HepG2 (cell line): ENCODE results near the gene SCAF11. TPM values are rescaled to one million over a fixed set of nuclear protein-coding genes. Genes with fewer than 3 reads are reported as not detected.

Experiments used
- ATAC-seq: fragments of 200-7000 bp; cut with Tn5 transposase; 3 replicates; pipeline ENCODE4 v1.9.1; 2020; ENCODE audit warnings: mild to moderate bottlenecking, moderate library complexity
- BruUV-seq: library from RNA; stranded (reverse); fragments of 400-500 nt; replicated peaks from 2 replicates; lab custom pipeline; 2021; lab: Mats Ljungman, UMichigan
- CTCF ChIA-PET: fragments of 300-600 bp; formaldehyde crosslinking; extraction: SDS; loops from one replicate; lab custom pipeline; 2021; ENCODE audit warnings: low total read pairs, inconsistent platforms, low intra/inter-chr PET ratio; lab: Yijun Ruan, JAX
- POLR2A ChIA-PET: fragments of 350-600 bp; sonication (Branson Sonifier 250); formaldehyde crosslinking; loops from one replicate; lab custom pipeline; 2020; ENCODE audit warnings: antibody characterized with exemption, inconsistent platforms; lab: Yijun Ruan, JAX
- DNase-seq: peaks from one replicate; pipeline ENCODE4 v3.0.0-alpha.2; 2015; ENCODE audit warnings: low spot score
- FAIRE-seq: peaks from 3 replicates; lab custom pipeline; 2011; peaks lifted over from hg19 to GRCh38; lab: Jason Lieb, UNC
- H2AFZ ChIP-seq: one replicate; pipeline ENCODE4 v1.6.1; 2011; ENCODE audit warnings: low read length, inconsistent platforms
- H3K27ac ChIP-seq: fragments of 300-600 bp; 3 replicates; pipeline ENCODE4 v1.8.0; 2011; ENCODE audit warnings: mixed run types, mild to moderate bottlenecking, mixed read lengths, low read length, inconsistent platforms; ENCODE audit not compliant: insufficient read depth; ENCODE audit errors: extremely low read length
- H3K27me3 ChIP-seq, 2 experiments: fragments of 200-600 bp in 1 of 2; 2 replicates in 1 of 2; 3 replicates in 1 of 2; pipeline versions ENCODE4 v1.6.0 to v1.8.0; 2011; ENCODE audit warnings: low read length in 2 of 2, mild to moderate bottlenecking in 2 of 2, moderate library complexity in 2 of 2, inconsistent platforms in 1 of 2; ENCODE audit not compliant: insufficient read depth in 2 of 2, control insufficient read depth in 1 of 2
- H3K36me3 ChIP-seq, 2 experiments: fragments of 200-600 bp in 1 of 2; replicated peaks in 1 of 2; 2 replicates in 1 of 2; 3 replicates in 1 of 2; pipeline versions ENCODE4 v1.5.1 to v1.8.0; 2011; ENCODE audit warnings: low read length in 2 of 2, inconsistent platforms in 1 of 2; ENCODE audit not compliant: insufficient read depth in 2 of 2, control insufficient read depth in 1 of 2
- H3K4me1 ChIP-seq: 2 replicates; pipeline ENCODE4 v1.5.1; 2012; ENCODE audit warnings: low read length, inconsistent platforms; ENCODE audit not compliant: insufficient read depth
- H3K4me2 ChIP-seq: 2 replicates; pipeline ENCODE4 v1.6.0; 2011; ENCODE audit warnings: low read depth, low read length, inconsistent platforms
- H3K4me3 ChIP-seq, 3 experiments: fragments of 200-600 bp in 1 of 3; sonication (generic), shearing (Covaris generic) in 1 of 3; replicated peaks in 1 of 3; 2 replicates each; pipeline ENCODE4 v1.5.1; 2011 to 2016; ENCODE audit warnings: low read length in 3 of 3, inconsistent platforms in 2 of 3, low read depth in 2 of 3, mild to moderate bottlenecking in 2 of 3, control low read depth in 1 of 3, mixed read lengths in 1 of 3; ENCODE audit not compliant: insufficient read depth in 1 of 3
- H3K79me2 ChIP-seq: one replicate; pipeline ENCODE4 v1.6.1; 2011; ENCODE audit warnings: low read length, inconsistent platforms; ENCODE audit not compliant: insufficient read depth
- H3K9ac ChIP-seq: 2 replicates; pipeline ENCODE4 v1.6.0; 2011; ENCODE audit warnings: mild to moderate bottlenecking, low read depth, low read length, inconsistent platforms; ENCODE audit not compliant: insufficient read depth
- H3K9me3 ChIP-seq: 2 replicates; pipeline ENCODE4 v1.5.1; 2012; ENCODE audit warnings: mild to moderate bottlenecking, low read length
- H4K20me1 ChIP-seq: 2 replicates; pipeline ENCODE4 v1.6.0; 2011; ENCODE audit warnings: inconsistent platforms, mild to moderate bottlenecking, low read length, moderate library complexity; ENCODE audit not compliant: insufficient read depth
- ATAD3A ChIP-seq: sonication (generic); formaldehyde crosslinking; IDR thresholded peaks from 2 replicates; pipeline ENCODE4 v1.4.0; 2020; ENCODE audit warnings: missing genetic modification reagents
- FOXA1 ChIP-seq, 2 experiments: fragments of 450-650 bp in 1 of 2; sonication (generic) in 1 of 2; formaldehyde crosslinking in 1 of 2; IDR thresholded peaks; 2 replicates each; pipeline versions ENCODE4 v1.4.0 to v1.6.1; 2016 to 2020; ENCODE audit warnings: missing genetic modification reagents in 1 of 2
- HNRNPL ChIP-seq: fragments of 200-400 bp; formaldehyde crosslinking; IDR thresholded peaks from 2 replicates; pipeline ENCODE4 v1.6.1; 2017; ENCODE audit warnings: mild to moderate bottlenecking, low read depth, low read length
- LCORL ChIP-seq, 2 experiments: fragments of 450-650 bp in 1 of 2; sonication (generic) in 1 of 2; formaldehyde crosslinking in 1 of 2; IDR thresholded peaks; 2 replicates each; pipeline versions ENCODE4 v1.5.0 to v1.6.1; 2017 to 2020; ENCODE audit warnings: antibody characterized with exemption in 1 of 2, missing genetic modification reagents in 1 of 2
- NFIB ChIP-seq: sonication (generic); formaldehyde crosslinking; IDR thresholded peaks from 2 replicates; pipeline ENCODE4 v1.9.0; 2021; ENCODE audit warnings: missing genetic modification reagents, mild to moderate bottlenecking, borderline replicate concordance
- ONECUT2 ChIP-seq: sonication (generic); formaldehyde crosslinking; IDR thresholded peaks from 2 replicates; pipeline ENCODE4 v1.4.0; 2020; ENCODE audit warnings: missing genetic modification reagents
- RFX3 ChIP-seq: IDR thresholded peaks from 2 replicates; pipeline ENCODE4 v1.6.1; 2016; ENCODE audit warnings: missing biosample characterization, missing genetic modification reagents
- RFX5 ChIP-seq: IDR thresholded peaks from 2 replicates; pipeline ENCODE4 v1.6.1; 2011; ENCODE audit warnings: low read depth, low read length, improper control_type of control experiment
- SIX4 ChIP-seq: sonication (generic); formaldehyde crosslinking; IDR thresholded peaks from 2 replicates; pipeline ENCODE4 v1.4.0; 2020; ENCODE audit warnings: missing genetic modification reagents
- THYN1 ChIP-seq: sonication (generic); formaldehyde crosslinking; IDR thresholded peaks from 2 replicates; pipeline ENCODE4 v1.8.1; 2023; ENCODE audit warnings: low read depth, mild to moderate bottlenecking, moderate library complexity, missing genetic modification reagents, borderline replicate concordance
- ZNF160 ChIP-seq: sonication (generic); formaldehyde crosslinking; IDR thresholded peaks from 2 replicates; pipeline ENCODE4 v1.8.0; 2022; ENCODE audit warnings: mild to moderate bottlenecking, inconsistent platforms, missing genetic modification reagents
- WGBS: methylation state at CpG from one replicate; pipeline ENCODE4 v1.1.6; 2017; ENCODE audit warnings: low lambda C conversion rate; 5-methylcytosine and 5-hydroxymethylcytosine counted together
- in situ Hi-C: cut with HindIII; loops from 2 replicates; pipeline ENCODE4 v1.10.0; 2017; ENCODE audit warnings: low pct_unique_long_range_greater_than_20kb; ENCODE audit not compliant: extremely low pct_ligation_motif_present
- intact Hi-C: fragments of 100-400 bp; cut with micrococcal nuclease; formaldehyde crosslinking; loops from one replicate; pipeline ENCODE4 v1.10.0; 2022; ENCODE audit not compliant: unreplicated experiment
- polyA plus RNA-seq, 8 experiments: library from polyadenylated mRNA; depleted of rRNA in 3 of 8; stranded (reverse) in 7 of 8; unstranded in 1 of 8; fragments of >200 nt; fragmentation: Illumina TruSeq in 4 of 8; extraction: Trizol in 4 of 8; gene quantifications; 2 replicates each; pipeline versions ENCODE4 v1.2.1 to v1.2.3, GENCODE V29; 2011 to 2016; ENCODE audit warnings: low read depth in 4 of 8, missing spikeins in 1 of 8, mixed read lengths in 1 of 8; ENCODE audit not compliant: insufficient read depth in 1 of 8
- total RNA-seq, 5 experiments: library from RNA; depleted of rRNA; stranded (reverse); fragments of >200 nt; fragmentation: Illumina TruSeq; extraction: Trizol; gene quantifications; 2 replicates each; pipeline ENCODE4 v1.2.3, GENCODE V29; 2016; ENCODE audit warnings: low read depth in 1 of 5
- TF ChIP-seq, protein P1 (sequence below): sonication (generic); formaldehyde crosslinking; IDR thresholded peaks from 2 replicates; pipeline ENCODE4 v1.8.1; 2023; ENCODE audit warnings: missing genetic modification reagents, mild to moderate bottlenecking, borderline replicate concordance

Gene SCAF11
- total and polyA plus RNA-seq, 2 of the 13 experiments (the other 11 are each of a cell fraction or from before 2014, with no cell fraction given), result 26.9 to 38.3 TPM

DNA sequence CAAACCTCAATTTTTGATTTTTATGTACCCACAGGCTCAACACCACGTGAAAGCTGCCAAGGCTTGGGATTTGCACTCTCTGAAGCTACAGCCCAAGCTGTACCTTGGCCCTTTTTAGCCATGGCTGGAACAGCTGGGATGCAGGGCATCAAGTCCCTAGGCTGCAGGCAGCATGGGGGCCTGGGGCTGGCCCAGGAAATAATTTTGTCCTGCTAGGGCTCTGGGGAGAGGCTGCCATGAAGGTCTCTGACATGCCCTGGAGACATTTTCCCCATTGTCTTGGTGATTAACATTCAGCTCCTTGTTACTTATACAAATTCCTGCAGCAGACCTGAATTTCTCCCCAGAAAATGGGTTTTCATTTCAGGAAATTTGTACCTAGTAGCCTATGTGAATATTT, 103.7 kb downstream of the SCAF11 start:
- in situ Hi-C loops (loop anchor here (25.0 kb wide), 1 partner anchor 349 kb away; no protein-coding TSS in a partner anchor), intact Hi-C loops (no loop called here)
- no peaks in the 10 kb centered on the region for H3K4me1 ChIP-seq
- no peak for FAIRE-seq
- CTCF ChIA-PET, result no interaction called here
- peaks cover 0 to 33% of the 10 kb centered on the region in 2 experiments for H3K36me3 ChIP-seq
- 100% methylated on average over 1 of the region's 1 CpG for WGBS
- no peak for ATAC-seq
- no peak overlapping the region for H3K4me3 ChIP-seq
- H3K9me3 ChIP-seq, result peaks cover 7% of the 10 kb centered on the region; the same call in 1 of the 2 replicates
- no peak overlapping the region for H3K27ac ChIP-seq
- no peak overlapping the region for H3K4me2 ChIP-seq
- H3K27me3 ChIP-seq, result no peaks in the 10 kb centered on the region
- no peaks in the 10 kb centered on the region for H3K79me2 ChIP-seq
- no peak overlapping the region for H2AFZ ChIP-seq
- no peak overlapping the region for H3K9ac ChIP-seq
- TF ChIP-seq THYN1 (CRISPR knock-in tag) (no peak), LCORL (IDR thresholded peaks at IDR 0.05) (no peak), LCORL (CRISPR knock-in tag; IDR thresholded peaks at IDR 0.05) (no peak), RFX5 (no peak), ATAD3A (CRISPR knock-in tag) (no peak), HNRNPL (no peak), ZNF160 (CRISPR knock-in tag) (no peak), NFIB (CRISPR knock-in tag) (no peak), RFX3 (CRISPR knock-in tag) (no peak), SIX4 (no peak), ONECUT2 (no peak), FOXA1 (IDR thresholded peaks at IDR 0.05) (no peak), FOXA1 (CRISPR knock-in tag; IDR thresholded peaks at IDR 0.05) (no peak)
- TF ChIP-seq, protein P1, sequence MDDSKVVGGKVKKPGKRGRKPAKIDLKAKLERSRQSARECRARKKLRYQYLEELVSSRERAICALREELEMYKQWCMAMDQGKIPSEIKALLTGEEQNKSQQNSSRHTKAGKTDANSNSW (CRISPR knock-in tag), result no peak
- TF ChIP-seq, all 625 proteins: peak for 0
- POLR2A ChIA-PET, result no interaction called here
- no peaks in the 10 kb centered on the region for H4K20me1 ChIP-seq
- no TSS peak for BruUV-seq
- DNase-seq, result no peak
